Fibroblast of gingiva (primary cell): ENCODE measurements around the gene OXLD1.
A peak's percentile ranks its signal among the peaks of the same experiment; 100 is the strongest.
"Not testable (repeated sequence)": the region's sequence is repeated elsewhere in the genome, so short reads cannot be mapped to it uniquely, and the experiment has no call there.

Experiments
- DNase-seq: peaks from one replicate; pipeline ENCODE4 v3.0.0-alpha.2; 2011; ENCODE audit warnings: low read depth

Gene OXLD1

GRCh38 chr17:81652906-81653771 lies 13.3 kb downstream of the OXLD1 start:
- DNase-seq, result no peak

- DNase-seq, result peak; percentile 85
Observed at GRCh38 chr17:81651692-81652091, 14.7 kb downstream of the OXLD1 start.

GRCh38 chr17:81650951-81651350 lies 15.5 kb downstream of the OXLD1 start:
- no peak for DNase-seq

GRCh38 chr17:81648707-81649085 lies 17.7 kb downstream of the OXLD1 start:
- no peak for DNase-seq

GRCh38 chr17:81648013-81648706 lies 18.2 kb downstream of the OXLD1 start:
- no peak for DNase-seq

GRCh38 chr17:81647640-81648012 lies 18.8 kb downstream of the OXLD1 start:
- DNase-seq, result no peak

GRCh38 chr17:81646869-81647600 lies 19.4 kb downstream of the OXLD1 start:
- no peak for DNase-seq

GRCh38 chr17:81644976-81645952 lies 21.1 kb downstream of the OXLD1 start:
- no peak for DNase-seq

- DNase-seq, result no peak
Observed at GRCh38 chr17:81644496-81644895, 21.9 kb downstream of the OXLD1 start.

GRCh38 chr17:81641825-81642489 lies 24.4 kb downstream of the OXLD1 start:
- no peak for DNase-seq

GRCh38 chr17:81640011-81640410 lies 26.4 kb downstream of the OXLD1 start:
- DNase-seq, result no peak

- DNase-seq, result no peak
Observed at GRCh38 chr17:81638683-81639082, 27.7 kb downstream of the OXLD1 start.

GRCh38 chr17:81636505-81637288 lies 29.7 kb downstream of the OXLD1 start, which contains the start of the genes NPLOC4 and TSPAN10:
Gene NPLOC4, minus strand, starts transcription at chr17:81637112. Its CDS starts 182 bp downstream, at chr17:81636930.
Gene TSPAN10, plus strand, starts transcription at chr17:81637196. Its CDS starts 5,217 bp downstream, at chr17:81642413.
- DNase-seq, result peak; percentile 82

- DNase-seq, result no peak
Observed at GRCh38 chr17:81635973-81636504, 30.4 kb downstream of the OXLD1 start.

- DNase-seq, result no peak
Observed at GRCh38 chr17:81635431-81635830, 31.0 kb downstream of the OXLD1 start.

- DNase-seq, result no peak
Observed at GRCh38 chr17:81631482-81631881, 34.9 kb downstream of the OXLD1 start.

- no peak for DNase-seq
Observed at GRCh38 chr17:81630274-81630673, 36.1 kb downstream of the OXLD1 start.

- DNase-seq, result no peak
Observed at GRCh38 chr17:81621494-81622130, 44.8 kb downstream of the OXLD1 start.

GRCh38 chr17:81618307-81618706 lies 48.1 kb downstream of the OXLD1 start:
- not testable (repeated sequence) for DNase-seq
